ENCODE data around the gene CSNK1D.

The CSNK1D gene

DNA sequence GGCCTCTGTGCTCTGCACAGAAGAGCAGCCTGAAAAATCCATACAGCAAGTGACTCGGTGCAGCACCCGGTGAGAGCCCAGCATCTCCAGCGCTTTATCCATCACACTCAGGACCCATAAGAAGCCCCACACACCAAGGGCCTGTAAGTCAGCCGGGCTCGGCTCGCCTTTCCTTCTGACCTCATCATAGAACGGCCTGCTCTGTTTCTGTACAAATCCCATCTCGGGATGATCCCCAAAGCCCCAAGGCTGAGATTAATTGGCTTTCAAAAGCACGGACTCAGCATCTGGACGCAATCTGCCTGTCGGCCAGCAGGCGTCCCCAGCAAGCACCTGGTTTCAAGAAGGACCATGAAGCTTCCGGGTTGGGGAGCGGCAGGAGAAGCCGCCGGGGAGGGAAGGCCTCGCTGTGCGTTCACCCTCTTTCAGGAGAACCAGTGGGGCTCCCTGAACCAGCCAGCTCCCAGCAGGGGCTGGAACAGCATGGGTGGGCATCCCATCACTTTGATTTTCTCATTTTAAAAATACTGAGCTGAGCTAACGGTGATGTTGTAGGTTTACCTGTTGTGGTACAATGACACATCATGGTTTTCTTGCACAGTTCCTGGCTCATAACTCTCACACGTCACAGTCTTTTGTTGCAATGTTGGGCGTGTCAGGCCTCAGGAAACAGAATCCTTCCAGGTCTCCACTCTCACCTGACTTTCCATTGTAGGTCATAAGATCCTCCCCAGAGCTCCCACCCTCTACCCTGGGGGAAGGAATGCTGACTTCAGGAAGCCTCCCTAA lies 67.6 kb downstream of the CSNK1D start (continued):
- TF ChIP-seq, protein P1, sequence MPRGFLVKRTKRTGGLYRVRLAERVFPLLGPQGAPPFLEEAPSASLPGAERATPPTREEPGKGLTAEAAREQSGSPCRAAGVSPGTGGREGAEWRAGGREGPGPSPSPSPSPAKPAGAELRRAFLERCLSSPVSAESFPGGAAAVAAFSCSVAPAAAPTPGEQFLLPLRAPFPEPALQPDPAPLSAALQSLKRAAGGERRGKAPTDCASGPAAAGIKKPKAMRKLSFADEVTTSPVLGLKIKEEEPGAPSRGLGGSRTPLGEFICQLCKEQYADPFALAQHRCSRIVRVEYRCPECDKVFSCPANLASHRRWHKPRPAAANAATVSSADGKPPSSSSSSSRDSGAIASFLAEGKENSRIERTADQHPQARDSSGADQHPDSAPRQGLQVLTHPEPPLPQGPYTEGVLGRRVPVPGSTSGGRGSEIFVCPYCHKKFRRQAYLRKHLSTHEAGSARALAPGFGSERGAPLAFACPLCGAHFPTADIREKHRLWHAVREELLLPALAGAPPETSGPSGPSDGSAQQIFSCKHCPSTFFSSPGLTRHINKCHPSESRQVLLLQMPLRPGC (tag by site-specific recombination; IDR thresholded peaks at IDR 0.05) = no peak
- TF ChIP-seq, protein P2, sequence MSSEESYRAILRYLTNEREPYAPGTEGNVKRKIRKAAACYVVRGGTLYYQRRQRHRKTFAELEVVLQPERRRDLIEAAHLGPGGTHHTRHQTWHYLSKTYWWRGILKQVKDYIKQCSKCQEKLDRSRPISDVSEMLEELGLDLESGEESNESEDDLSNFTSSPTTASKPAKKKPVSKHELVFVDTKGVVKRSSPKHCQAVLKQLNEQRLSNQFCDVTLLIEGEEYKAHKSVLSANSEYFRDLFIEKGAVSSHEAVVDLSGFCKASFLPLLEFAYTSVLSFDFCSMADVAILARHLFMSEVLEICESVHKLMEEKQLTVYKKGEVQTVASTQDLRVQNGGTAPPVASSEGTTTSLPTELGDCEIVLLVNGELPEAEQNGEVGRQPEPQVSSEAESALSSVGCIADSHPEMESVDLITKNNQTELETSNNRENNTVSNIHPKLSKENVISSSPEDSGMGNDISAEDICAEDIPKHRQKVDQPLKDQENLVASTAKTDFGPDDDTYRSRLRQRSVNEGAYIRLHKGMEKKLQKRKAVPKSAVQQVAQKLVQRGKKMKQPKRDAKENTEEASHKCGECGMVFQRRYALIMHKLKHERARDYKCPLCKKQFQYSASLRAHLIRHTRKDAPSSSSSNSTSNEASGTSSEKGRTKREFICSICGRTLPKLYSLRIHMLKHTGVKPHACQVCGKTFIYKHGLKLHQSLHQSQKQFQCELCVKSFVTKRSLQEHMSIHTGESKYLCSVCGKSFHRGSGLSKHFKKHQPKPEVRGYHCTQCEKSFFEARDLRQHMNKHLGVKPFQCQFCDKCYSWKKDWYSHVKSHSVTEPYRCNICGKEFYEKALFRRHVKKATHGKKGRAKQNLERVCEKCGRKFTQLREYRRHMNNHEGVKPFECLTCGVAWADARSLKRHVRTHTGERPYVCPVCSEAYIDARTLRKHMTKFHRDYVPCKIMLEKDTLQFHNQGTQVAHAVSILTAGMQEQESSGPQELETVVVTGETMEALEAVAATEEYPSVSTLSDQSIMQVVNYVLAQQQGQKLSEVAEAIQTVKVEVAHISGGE (tag by site-specific recombination; conservative IDR thresholded peaks at IDR 0.05; ENCODE audit: low read depth) = peak; percentile 40; the same call in 1 of the 2 replicates
- TF ChIP-seq KLF1 (tag by site-specific recombination; IDR thresholded peaks at IDR 0.05) (peak; percentile 93), ZNF341 (tag by site-specific recombination; IDR thresholded peaks at IDR 0.05; ENCODE audit: low read depth) (peak; percentile 48), ZNF394 (tag by site-specific recombination; IDR thresholded peaks at IDR 0.05; ENCODE audit: borderline replicate concordance) (peak; percentile 80), TRIM28 (IDR thresholded peaks at IDR 0.05; ENCODE audit: borderline replicate concordance, low read length) (0 out of 2 replicates have a peak, but pooled peaks have one; percentile 64), ZNF600 (tag by site-specific recombination; IDR thresholded peaks at IDR 0.05) (peak; percentile 67; the same call in 1 of the 2 replicates), TCF7L2 (IDR thresholded peaks at IDR 0.05; ENCODE audit: borderline replicate concordance, low read depth, low read length) (no peak), GLI4 (tag by site-specific recombination; IDR thresholded peaks at IDR 0.05) (no peak), ZNF184 (tag by site-specific recombination; IDR thresholded peaks at IDR 0.05) (no peak; the same call in 1 of the 2 replicates), ZNF660 (tag by site-specific recombination; IDR thresholded peaks at IDR 0.05) (peak; percentile 59), ZNF777 (tag by site-specific recombination; IDR thresholded peaks at IDR 0.05; ENCODE audit: borderline replicate concordance) (no peak), SP7 (tag by site-specific recombination; IDR thresholded peaks at IDR 0.05) (peak; percentile 30; the same call in 1 of the 2 replicates), ZNF2 (tag by site-specific recombination; IDR thresholded peaks at IDR 0.05) (peak; percentile 58; the same call in 1 of the 2 replicates), EGR2 (tag by site-specific recombination; IDR thresholded peaks at IDR 0.05; ENCODE audit: low read depth) (no peak), SP3 (tag by site-specific recombination; IDR thresholded peaks at IDR 0.05) (peak; percentile 52), ZNF335 (tag by site-specific recombination; conservative IDR thresholded peaks at IDR 0.05) (peak; percentile 85), IKZF3 (tag by site-specific recombination; IDR thresholded peaks at IDR 0.05) (peak; percentile 48), ZNF121 (tag by site-specific recombination; IDR thresholded peaks at IDR 0.05) (no peak), ZNF768 (tag by site-specific recombination; IDR thresholded peaks at IDR 0.05) (no peak), ZNF654 (tag by site-specific recombination; IDR thresholded peaks at IDR 0.05; ENCODE audit: low read depth) (peak; percentile 61), KLF9 (tag by site-specific recombination; IDR thresholded peaks at IDR 0.05; ENCODE audit: low read depth) (peak; percentile 63; the same call in 1 of the 2 replicates), SCRT1 (tag by site-specific recombination; IDR thresholded peaks at IDR 0.05; ENCODE audit: borderline replicate concordance) (peak; percentile 81), SCRT2 (tag by site-specific recombination; IDR thresholded peaks at IDR 0.05) (peak; percentile 93), ZNF114 (tag by site-specific recombination; IDR thresholded peaks at IDR 0.05) (no peak), ZBTB1 (tag by site-specific recombination; IDR thresholded peaks at IDR 0.05) (no peak), ZNF549 (tag by site-specific recombination; IDR thresholded peaks at IDR 0.05) (no peak), SP2 (tag by site-specific recombination; IDR thresholded peaks at IDR 0.05) (peak; percentile 20; the same call in 1 of the 2 replicates), ZNF366 (tag by site-specific recombination; conservative IDR thresholded peaks at IDR 0.05) (0 out of 2 replicates have a peak, but pooled peaks have one; percentile 35), ZNF629 (tag by site-specific recombination; IDR thresholded peaks at IDR 0.05) (peak; percentile 91), ZFP37 (tag by site-specific recombination; IDR thresholded peaks at IDR 0.05) (0 out of 2 replicates have a peak, but pooled peaks have one; percentile 35), ZNF391 (tag by site-specific recombination; IDR thresholded peaks at IDR 0.05; ENCODE audit: borderline replicate concordance, low read depth) (peak; percentile 33; the same call in 1 of the 2 replicates)
- TF ChIP-seq, protein P3, sequence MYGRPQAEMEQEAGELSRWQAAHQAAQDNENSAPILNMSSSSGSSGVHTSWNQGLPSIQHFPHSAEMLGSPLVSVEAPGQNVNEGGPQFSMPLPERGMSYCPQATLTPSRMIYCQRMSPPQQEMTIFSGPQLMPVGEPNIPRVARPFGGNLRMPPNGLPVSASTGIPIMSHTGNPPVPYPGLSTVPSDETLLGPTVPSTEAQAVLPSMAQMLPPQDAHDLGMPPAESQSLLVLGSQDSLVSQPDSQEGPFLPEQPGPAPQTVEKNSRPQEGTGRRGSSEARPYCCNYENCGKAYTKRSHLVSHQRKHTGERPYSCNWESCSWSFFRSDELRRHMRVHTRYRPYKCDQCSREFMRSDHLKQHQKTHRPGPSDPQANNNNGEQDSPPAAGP (tag by site-specific recombination; IDR thresholded peaks at IDR 0.05) = peak; percentile 75; the same call in 1 of the 2 replicates
- TF ChIP-seq, protein P4, sequence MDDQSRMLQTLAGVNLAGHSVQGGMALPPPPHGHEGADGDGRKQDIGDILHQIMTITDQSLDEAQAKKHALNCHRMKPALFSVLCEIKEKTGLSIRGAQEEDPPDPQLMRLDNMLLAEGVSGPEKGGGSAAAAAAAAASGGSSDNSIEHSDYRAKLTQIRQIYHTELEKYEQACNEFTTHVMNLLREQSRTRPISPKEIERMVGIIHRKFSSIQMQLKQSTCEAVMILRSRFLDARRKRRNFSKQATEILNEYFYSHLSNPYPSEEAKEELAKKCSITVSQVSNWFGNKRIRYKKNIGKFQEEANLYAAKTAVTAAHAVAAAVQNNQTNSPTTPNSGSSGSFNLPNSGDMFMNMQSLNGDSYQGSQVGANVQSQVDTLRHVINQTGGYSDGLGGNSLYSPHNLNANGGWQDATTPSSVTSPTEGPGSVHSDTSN (CRISPR knock-in tag; IDR thresholded peaks at IDR 0.05) = 0 out of 2 replicates have a peak, but pooled peaks have one; percentile 15
